Astrocyte (in vitro differentiated cells and primary cell): ENCODE measurements around the gene ANK3. TPM values are rescaled to one million over a fixed set of nuclear protein-coding genes. Genes with fewer than 3 reads are reported as not detected.

ENCODE experiments used
- DNase-seq: peaks from one replicate; pipeline ENCODE4 v3.0.0-alpha.2; 2010; ENCODE audit warnings: low read depth
- FAIRE-seq: peaks from 2 replicates; lab custom pipeline; 2011; peaks lifted over from hg19 to GRCh38; lab: Jason Lieb, UNC
- H2AFZ ChIP-seq: 2 replicates; pipeline ENCODE4 v1.6.0; 2012; ENCODE audit warnings: low read depth, low read length, inconsistent platforms
- H3K27ac ChIP-seq: 2 replicates; pipeline ENCODE4 v1.5.1; 2011; ENCODE audit warnings: low read depth, low read length, inconsistent platforms
- H3K27me3 ChIP-seq: 2 replicates; pipeline ENCODE4 v1.6.0; 2011; ENCODE audit warnings: low read length, inconsistent platforms; ENCODE audit not compliant: insufficient read depth
- H3K36me3 ChIP-seq: 2 replicates; pipeline ENCODE4 v1.5.1; 2011; ENCODE audit warnings: low read length, inconsistent platforms; ENCODE audit not compliant: insufficient read depth
- H3K4me1 ChIP-seq: 2 replicates; pipeline ENCODE4 v1.5.1; 2011; ENCODE audit warnings: low read length, inconsistent platforms; ENCODE audit not compliant: insufficient read depth
- H3K4me2 ChIP-seq: 2 replicates; pipeline ENCODE4 v1.6.0; 2012; ENCODE audit warnings: low read length, inconsistent platforms
- H3K4me3 ChIP-seq: 2 replicates; pipeline ENCODE4 v1.5.1; 2011; ENCODE audit warnings: low read depth, mild to moderate bottlenecking, low read length, inconsistent platforms; ENCODE audit not compliant: insufficient read depth
- H3K79me2 ChIP-seq: 2 replicates; pipeline ENCODE4 v1.6.0; 2012; ENCODE audit warnings: mild to moderate bottlenecking, low read length, inconsistent platforms; ENCODE audit not compliant: insufficient read depth
- H3K9ac ChIP-seq: 2 replicates; pipeline ENCODE4 v1.6.0; 2012; ENCODE audit warnings: mild to moderate bottlenecking, low read length, inconsistent platforms
- H3K9me3 ChIP-seq: 2 replicates; pipeline ENCODE4 v1.5.1; 2012; ENCODE audit warnings: low read depth, mild to moderate bottlenecking, low read length, inconsistent platforms; ENCODE audit not compliant: insufficient read depth
- H4K20me1 ChIP-seq: 2 replicates; pipeline ENCODE4 v1.6.0; 2012; ENCODE audit warnings: low read length, inconsistent platforms; ENCODE audit not compliant: insufficient read depth
- H3K27ac Mint-ChIP-seq: one replicate; pipeline ENCODE4 v1.8.0; 2021; ENCODE audit warnings: mild to moderate bottlenecking, mixed read lengths; ENCODE audit not compliant: unreplicated experiment
- H3K27me3 Mint-ChIP-seq: one replicate; pipeline ENCODE4 v1.8.0; 2021; ENCODE audit warnings: low read depth, mixed read lengths; ENCODE audit not compliant: unreplicated experiment
- H3K36me3 Mint-ChIP-seq: one replicate; pipeline ENCODE4 v1.8.0; 2021; ENCODE audit warnings: low read depth, mixed read lengths; ENCODE audit not compliant: unreplicated experiment
- H3K4me1 Mint-ChIP-seq: one replicate; pipeline ENCODE4 v1.8.0; 2021; ENCODE audit warnings: low read depth, mixed read lengths; ENCODE audit not compliant: unreplicated experiment
- H3K4me3 Mint-ChIP-seq: one replicate; pipeline ENCODE4 v1.8.0; 2021; ENCODE audit warnings: mild to moderate bottlenecking, moderate library complexity, mixed read lengths; ENCODE audit not compliant: unreplicated experiment
- H3K9me3 Mint-ChIP-seq: one replicate; pipeline ENCODE4 v1.8.0; 2021; ENCODE audit warnings: mild to moderate bottlenecking, mixed read lengths; ENCODE audit not compliant: unreplicated experiment
- EZH2 ChIP-seq: IDR thresholded peaks from 2 replicates; pipeline ENCODE4 v1.6.1; 2012; ENCODE audit warnings: mild to moderate bottlenecking, low read length, inconsistent platforms; ENCODE audit not compliant: insufficient read depth
- total RNA-seq: library from RNA; stranded (reverse); gene quantifications from 2 replicates; pipeline ENCODE4 v1.2.1, GENCODE V29; 2021
- TF ChIP-seq, protein P1 (sequence below): IDR thresholded peaks from 2 replicates; pipeline ENCODE4 v1.5.1; 2011; ENCODE audit warnings: low read depth, mild to moderate bottlenecking, inconsistent platforms, low read length, moderate library complexity; ENCODE audit not compliant: insufficient read depth

Gene ANK3
- total RNA-seq, 1 donor from 2014 or later, result 21.1 TPM

GRCh38 chr10:60423920-60424319 lies 34.2 kb upstream of the ANK3 start:
- no peak overlapping the region for H3K4me3 Mint-ChIP-seq
- no peaks in the 10 kb centered on the region for H3K27me3 Mint-ChIP-seq
- peaks cover 34% of the 10 kb centered on the region for H3K4me1 Mint-ChIP-seq
- Histone ChIP-seq H3K9me3 (no peaks in the 10 kb centered on the region), H3K9ac (no peak overlapping the region), H3K4me3 (no peak overlapping the region), H3K27ac (peak overlapping the region; percentile 5), H3K27me3 (no peaks in the 10 kb centered on the region), H3K4me1 (peaks cover 50% of the 10 kb centered on the region), H4K20me1 (no peaks in the 10 kb centered on the region), H2AFZ (no peak overlapping the region), H3K79me2 (no peaks in the 10 kb centered on the region), H3K36me3 (no peaks in the 10 kb centered on the region), H3K4me2 (peak overlapping the region; percentile 24)
- H3K9me3 Mint-ChIP-seq, result no peaks in the 10 kb centered on the region
- H3K36me3 Mint-ChIP-seq, result no peaks in the 10 kb centered on the region
- TF ChIP-seq EZH2, result no peak
- TF ChIP-seq, protein P1, sequence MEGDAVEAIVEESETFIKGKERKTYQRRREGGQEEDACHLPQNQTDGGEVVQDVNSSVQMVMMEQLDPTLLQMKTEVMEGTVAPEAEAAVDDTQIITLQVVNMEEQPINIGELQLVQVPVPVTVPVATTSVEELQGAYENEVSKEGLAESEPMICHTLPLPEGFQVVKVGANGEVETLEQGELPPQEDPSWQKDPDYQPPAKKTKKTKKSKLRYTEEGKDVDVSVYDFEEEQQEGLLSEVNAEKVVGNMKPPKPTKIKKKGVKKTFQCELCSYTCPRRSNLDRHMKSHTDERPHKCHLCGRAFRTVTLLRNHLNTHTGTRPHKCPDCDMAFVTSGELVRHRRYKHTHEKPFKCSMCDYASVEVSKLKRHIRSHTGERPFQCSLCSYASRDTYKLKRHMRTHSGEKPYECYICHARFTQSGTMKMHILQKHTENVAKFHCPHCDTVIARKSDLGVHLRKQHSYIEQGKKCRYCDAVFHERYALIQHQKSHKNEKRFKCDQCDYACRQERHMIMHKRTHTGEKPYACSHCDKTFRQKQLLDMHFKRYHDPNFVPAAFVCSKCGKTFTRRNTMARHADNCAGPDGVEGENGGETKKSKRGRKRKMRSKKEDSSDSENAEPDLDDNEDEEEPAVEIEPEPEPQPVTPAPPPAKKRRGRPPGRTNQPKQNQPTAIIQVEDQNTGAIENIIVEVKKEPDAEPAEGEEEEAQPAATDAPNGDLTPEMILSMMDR, result no peak
- no peak for DNase-seq
- FAIRE-seq, result peak; percentile 89
- no peak overlapping the region for H3K27ac Mint-ChIP-seq

- Histone ChIP-seq H3K4me3 (no peak overlapping the region), H4K20me1 (no peaks in the 10 kb centered on the region), H3K9me3 (no peaks in the 10 kb centered on the region), H2AFZ (no peak overlapping the region), H3K9ac (no peak overlapping the region), H3K79me2 (no peaks in the 10 kb centered on the region), H3K4me2 (no peak overlapping the region), H3K4me1 (peaks cover 40% of the 10 kb centered on the region), H3K27me3 (no peaks in the 10 kb centered on the region), H3K36me3 (no peaks in the 10 kb centered on the region), H3K27ac (no peak overlapping the region)
- Mint-ChIP-seq H3K9me3 (no peaks in the 10 kb centered on the region), H3K27me3 (no peaks in the 10 kb centered on the region), H3K27ac (no peak overlapping the region), H3K36me3 (no peaks in the 10 kb centered on the region), H3K4me1 (peaks cover 30% of the 10 kb centered on the region), H3K4me3 (no peak overlapping the region)
- no peak for FAIRE-seq
- no peak for DNase-seq
- TF ChIP-seq EZH2, result no peak
- TF ChIP-seq, protein P1, result no peak
Observed at GRCh38 chr10:60422809-60423208, 33.1 kb upstream of the ANK3 start.

- no peak overlapping the region for H3K4me2 ChIP-seq
- Mint-ChIP-seq H3K4me1 (peaks cover 21% of the 10 kb centered on the region), H3K4me3 (no peak overlapping the region), H3K27ac (no peak overlapping the region), H3K27me3 (no peaks in the 10 kb centered on the region), H3K36me3 (no peaks in the 10 kb centered on the region), H3K9me3 (no peaks in the 10 kb centered on the region)
- H3K27ac ChIP-seq, result no peak overlapping the region
- no peak overlapping the region for H3K4me3 ChIP-seq
- no peak for TF ChIP-seq EZH2
- TF ChIP-seq, protein P1, result no peak
- no peak overlapping the region for H3K9ac ChIP-seq
- H3K27me3 ChIP-seq, result no peaks in the 10 kb centered on the region
- DNase-seq, result no peak
- no peak overlapping the region for H2AFZ ChIP-seq
- H3K9me3 ChIP-seq, result no peaks in the 10 kb centered on the region
- H3K36me3 ChIP-seq, result no peaks in the 10 kb centered on the region
- no peaks in the 10 kb centered on the region for H4K20me1 ChIP-seq
- no peak for FAIRE-seq
- no peaks in the 10 kb centered on the region for H3K79me2 ChIP-seq
- H3K4me1 ChIP-seq, result peaks cover 32% of the 10 kb centered on the region
Observed at GRCh38 chr10:60420991-60421894, 31.6 kb upstream of the ANK3 start.
